Gastroesophageal sphincter (tissue), 4 donors: ENCODE measurements around the gene NOP14. TPM values are rescaled to one million over a fixed set of nuclear protein-coding genes. Genes with fewer than 3 reads are reported as not detected.

ENCODE experiments used
- ATAC-seq: fragments of 150-250 bp; one replicate; pipeline ENCODE4 v1.9.1; 2016; ENCODE audit warnings: mild to moderate bottlenecking, moderate library complexity
- H3K27ac ChIP-seq, 4 donors: fragments of 200-600 bp; sonication (generic) in 3 of 4; 1 replicate in 3 of 4; 2 replicates in 1 of 4; pipeline ENCODE4 v1.5.1; 2016 to 2019
- H3K27me3 ChIP-seq: fragments of 200-600 bp; sonication (generic); one replicate; pipeline ENCODE4 v1.5.1; 2019
- H3K36me3 ChIP-seq, 2 donors: fragments of 200-600 bp; sonication (generic); one replicate each; pipeline ENCODE4 v1.5.1; 2019; ENCODE audit warnings: control low read depth in 1 of 2
- H3K4me1 ChIP-seq, 3 donors: fragments of 200-600 bp; sonication (generic); 1 replicate in 2 of 3; 2 replicates in 1 of 3; pipeline ENCODE4 v1.5.1; 2016 to 2019; ENCODE audit warnings: control low read depth in 2 of 3
- H3K4me3 ChIP-seq, 2 donors: fragments of 200-600 bp; sonication (generic); one replicate each; pipeline ENCODE4 v1.5.1; 2019; ENCODE audit warnings: mild to moderate bottlenecking in 1 of 2, moderate library complexity in 1 of 2
- H3K9me3 ChIP-seq, 3 donors: fragments of 200-600 bp; sonication (generic); one replicate each; pipeline ENCODE4 v1.5.1; 2017 to 2019; ENCODE audit warnings: control low read depth in 2 of 3
- CTCF ChIP-seq, 4 experiments: fragments of 200-600 bp in 2 of 4; fragments of 450-650 bp in 2 of 4; sonication (generic) in 1 of 4; IDR thresholded peaks; one replicate each; pipeline ENCODE4 v1.5.1; 2017 to 2019; ENCODE audit warnings: antibody characterized with exemption in 4 of 4, mild to moderate bottlenecking in 2 of 4, moderate library complexity in 2 of 4
- EP300 ChIP-seq: sonication (generic); formaldehyde crosslinking; IDR thresholded peaks from one replicate; pipeline ENCODE4 v1.6.1; 2017; ENCODE audit warnings: antibody characterized with exemption, mild to moderate bottlenecking
- POLR2A ChIP-seq, 2 donors: fragments of 450-650 bp; IDR thresholded peaks; one replicate each; pipeline ENCODE4 v1.6.1; 2017; ENCODE audit warnings: antibody characterized with exemption in 2 of 2, mild to moderate bottlenecking in 2 of 2, moderate library complexity in 1 of 2
- POLR2AphosphoS5 ChIP-seq: sonication (generic); formaldehyde crosslinking; IDR thresholded peaks from one replicate; pipeline ENCODE4 v1.6.1; 2017; ENCODE audit warnings: antibody characterized with exemption
- WGBS, 2 donors: methylation state at CpG; one replicate each; pipeline ENCODE4 v1.1.5; 2018; ENCODE audit warnings: low coverage in 1 of 2; 5-methylcytosine and 5-hydroxymethylcytosine counted together
- total RNA-seq, 4 donors: library from RNA; depleted of rRNA; stranded (reverse); fragments of >200 nt; gene quantifications; one replicate each; pipeline ENCODE4 v1.1.0, GENCODE V29; 2016

The NOP14 gene
- total RNA-seq, 4 donors from 2014 or later: 17.6 to 25.2 (median 20.4) TPM

- WGBS, 2 donors: 48 to 58% methylated on average over 2 to 3 of the region's 5 CpGs
- peak overlapping the region in 1 of 4 donors; percentile 19 for H3K27ac ChIP-seq
- no peak for ATAC-seq
Measured at GRCh38 chr4:2891294-2891693, 71.9 kb downstream of the NOP14 start.

GRCh38 chr4:2888886-2889285 lies 74.3 kb downstream of the NOP14 start:
- 68 to 88% methylated on average over 3 of the region's 3 CpGs for WGBS, 2 donors

More at GRCh38 chr4:2891294-2891693, 71.9 kb downstream of the NOP14 start:
- Histone ChIP-seq H3K27me3 (no peaks in the 10 kb centered on the region), H3K4me3 (no peak overlapping the region), H3K4me1 (peaks cover 0 to 38% (median 4%) of the 10 kb centered on the region in 3 donors), H3K36me3 (peaks cover 0 to 43% of the 10 kb centered on the region in 2 donors), H3K9me3 (no peaks in the 10 kb centered on the region)
- TF ChIP-seq EP300 (no peak), POLR2AphosphoS5 (no peak), POLR2A (IDR thresholded peaks at IDR 0.05) (no peak), CTCF (IDR thresholded peaks at IDR 0.05) (no peak)

More at GRCh38 chr4:2888886-2889285, 74.3 kb downstream of the NOP14 start:
- peaks cover 0 to 48% of the 10 kb centered on the region in 2 donors for H3K36me3 ChIP-seq
- no peak overlapping the region for H3K4me3 ChIP-seq
- H3K27me3 ChIP-seq: no peaks in the 10 kb centered on the region
- no peaks in the 10 kb centered on the region for H3K9me3 ChIP-seq
- ATAC-seq: no peak
- H3K27ac ChIP-seq: no peak overlapping the region
- TF ChIP-seq EP300 (no peak), CTCF (IDR thresholded peaks at IDR 0.05) (no peak), POLR2A (IDR thresholded peaks at IDR 0.05) (no peak), POLR2AphosphoS5 (no peak)
- peaks cover 0 to 35% (median 4%) of the 10 kb centered on the region in 3 donors for H3K4me1 ChIP-seq

Other genes starting within 250 kb of the NOP14 start
- 10 to 100 TPM; 54.8 to 74.0 (median 70.4) TPM for gene TNIP2, start 207.1 kb downstream of the NOP14 start, total RNA-seq
- gene SH3BP2, start 170.3 kb downstream of the NOP14 start, total RNA-seq: 10 to 100 TPM; 26.8 to 36.4 (median 29.3) TPM
- gene ADD1, start 119.6 kb downstream of the NOP14 start, total RNA-seq: 100 to 1,000 TPM; 230 to 384 (median 297) TPM
- gene GRK4, start 165 bp upstream of the NOP14 start, total RNA-seq: 1 to 10 TPM; 4.2 to 9.5 (median 6.2) TPM
- gene HTT-AS, start 111.1 kb upstream of the NOP14 start, total RNA-seq: not detected
- 10 to 100 TPM; 31.1 to 48.6 (median 43.0) TPM for gene HTT, start 111.3 kb upstream of the NOP14 start, total RNA-seq